HG02610 (cell line): ENCODE data around the gene NR3C1.

ENCODE experiments used
- ATAC-seq: cut with Tn5 transposase; IDR thresholded peaks from one replicate; pipeline ENCODE4 v1.9.1; 2021; ENCODE audit warnings: mild to moderate bottlenecking, moderate library complexity; ENCODE audit not compliant: unreplicated experiment

Gene NR3C1

DNA sequence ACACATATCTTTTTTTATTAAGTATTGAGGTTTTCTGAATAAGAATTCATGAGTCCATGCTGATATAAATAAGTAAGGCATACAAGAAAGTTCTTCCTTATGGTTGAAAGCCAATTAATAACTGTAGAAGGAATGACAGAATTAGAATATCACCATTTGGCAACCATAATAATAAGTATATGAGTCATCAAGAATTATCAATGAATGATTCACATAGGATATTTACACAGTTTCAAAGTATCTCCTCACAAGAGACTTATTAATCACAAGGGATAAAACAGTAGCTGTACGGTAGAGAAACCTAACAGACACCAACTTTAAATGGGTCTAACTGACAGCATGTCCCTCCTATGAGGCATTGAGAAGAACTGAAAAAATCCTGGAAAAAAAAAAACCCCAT is 161.6 kb downstream of the NR3C1 start:
- ATAC-seq: no peak

- ATAC-seq: no peak
Measured at GRCh38 chr5:143239882-143240518, 163.5 kb downstream of the NR3C1 start.

DNA sequence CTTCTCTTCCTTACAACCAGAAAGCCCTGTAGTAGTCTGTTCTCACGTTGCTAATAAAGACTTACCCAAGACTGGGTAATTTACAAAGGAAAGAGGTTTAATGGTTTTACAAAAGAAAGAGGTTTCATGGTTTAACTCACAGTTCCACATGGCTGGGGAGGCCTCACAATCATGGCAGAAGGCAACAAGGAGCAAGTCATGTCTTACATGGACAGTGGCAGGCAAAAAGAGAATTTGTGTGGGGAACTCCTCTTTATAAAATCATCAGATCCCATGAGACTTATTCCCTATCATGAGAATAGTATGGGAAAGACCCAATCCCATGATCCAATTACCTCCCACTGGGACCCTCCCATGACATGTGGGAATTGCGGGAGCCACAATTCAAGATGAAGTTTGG is 164.9 kb downstream of the NR3C1 start:
- ATAC-seq: no peak

DNA sequence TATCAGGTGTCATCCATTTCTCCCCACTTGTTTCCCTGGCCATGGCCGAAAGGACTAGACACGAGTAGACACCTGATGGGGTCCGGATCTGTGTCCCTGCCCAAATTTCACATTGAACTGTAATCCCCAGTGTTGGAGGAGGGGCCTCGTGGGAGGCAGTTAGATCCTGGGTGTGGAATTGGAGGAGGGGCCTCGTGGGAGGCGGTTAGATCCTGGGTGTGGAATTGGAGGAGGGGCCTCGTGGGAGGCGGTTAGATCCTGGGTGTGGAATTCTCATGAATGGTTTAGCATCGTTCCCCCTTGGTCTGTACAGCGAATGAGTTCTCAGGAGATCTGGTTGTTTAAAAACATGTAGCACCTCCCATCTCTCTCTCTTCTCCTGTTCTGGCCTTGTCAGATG is 165.8 kb downstream of the NR3C1 start:
- no peak for ATAC-seq

DNA sequence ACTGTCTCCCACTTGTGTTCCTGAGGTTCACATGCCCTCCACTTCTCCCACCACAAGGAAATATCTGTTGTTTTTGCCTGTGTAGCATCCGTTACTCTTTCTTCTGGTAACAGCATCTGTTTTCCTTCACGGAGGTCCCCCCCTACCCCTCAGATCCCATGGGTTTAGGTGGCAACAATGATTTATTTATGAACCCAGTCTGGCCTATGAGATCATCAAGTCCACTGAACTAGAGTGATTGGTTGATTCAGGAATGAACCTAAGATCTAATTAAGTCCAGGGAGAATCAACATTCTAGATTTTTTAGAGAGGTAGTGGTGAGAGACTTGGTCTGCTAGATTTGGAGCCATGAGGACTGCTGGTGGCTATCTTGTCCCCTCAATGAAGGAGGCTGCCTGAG is 166.8 kb downstream of the NR3C1 start:
- no peak for ATAC-seq

- ATAC-seq: no peak
Measured at GRCh38 chr5:143235423-143235822, 168.1 kb downstream of the NR3C1 start.

DNA sequence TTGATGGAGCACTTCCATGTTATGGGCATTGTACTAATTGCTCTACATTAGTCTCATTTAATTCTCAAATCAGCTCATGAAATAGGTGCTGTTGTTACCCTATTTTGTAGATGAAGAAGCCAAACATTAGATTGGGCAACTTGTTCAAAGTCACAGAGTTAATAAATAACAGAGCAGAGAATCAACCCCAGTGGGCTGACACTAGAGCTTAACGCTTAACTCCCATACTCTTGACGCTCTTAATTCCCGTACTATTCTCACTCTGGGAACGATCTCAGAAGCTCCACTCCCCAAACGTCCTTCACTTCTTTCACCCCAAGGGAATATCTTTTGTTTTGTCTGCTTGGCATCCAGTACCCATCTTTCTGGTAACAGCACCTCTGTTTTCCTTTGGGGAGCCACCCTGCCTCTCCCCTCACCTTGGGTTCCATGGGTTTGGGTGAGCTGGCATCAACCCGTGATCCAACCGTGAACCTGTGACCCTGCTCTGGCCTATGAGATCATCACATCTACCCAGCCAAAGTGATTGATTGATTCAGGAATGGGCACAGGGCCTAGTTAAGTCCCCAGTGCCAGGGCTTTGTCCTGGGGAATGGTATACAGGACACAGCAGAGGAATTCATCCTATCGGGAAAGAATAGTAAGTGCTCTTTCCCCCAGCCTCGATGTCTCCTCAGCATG is 169.2 kb downstream of the NR3C1 start:
- no peak for ATAC-seq

GRCh38 chr5:143233031-143233430 is 170.5 kb downstream of the NR3C1 start:
- ATAC-seq: no peak

- no peak for ATAC-seq
Measured at GRCh38 chr5:143231973-143232812, 171.3 kb downstream of the NR3C1 start.

GRCh38 chr5:143231416-143231815 is 172.1 kb downstream of the NR3C1 start:
- no peak for ATAC-seq

GRCh38 chr5:143230676-143230996 is 172.8 kb downstream of the NR3C1 start:
- ATAC-seq: no peak

DNA sequence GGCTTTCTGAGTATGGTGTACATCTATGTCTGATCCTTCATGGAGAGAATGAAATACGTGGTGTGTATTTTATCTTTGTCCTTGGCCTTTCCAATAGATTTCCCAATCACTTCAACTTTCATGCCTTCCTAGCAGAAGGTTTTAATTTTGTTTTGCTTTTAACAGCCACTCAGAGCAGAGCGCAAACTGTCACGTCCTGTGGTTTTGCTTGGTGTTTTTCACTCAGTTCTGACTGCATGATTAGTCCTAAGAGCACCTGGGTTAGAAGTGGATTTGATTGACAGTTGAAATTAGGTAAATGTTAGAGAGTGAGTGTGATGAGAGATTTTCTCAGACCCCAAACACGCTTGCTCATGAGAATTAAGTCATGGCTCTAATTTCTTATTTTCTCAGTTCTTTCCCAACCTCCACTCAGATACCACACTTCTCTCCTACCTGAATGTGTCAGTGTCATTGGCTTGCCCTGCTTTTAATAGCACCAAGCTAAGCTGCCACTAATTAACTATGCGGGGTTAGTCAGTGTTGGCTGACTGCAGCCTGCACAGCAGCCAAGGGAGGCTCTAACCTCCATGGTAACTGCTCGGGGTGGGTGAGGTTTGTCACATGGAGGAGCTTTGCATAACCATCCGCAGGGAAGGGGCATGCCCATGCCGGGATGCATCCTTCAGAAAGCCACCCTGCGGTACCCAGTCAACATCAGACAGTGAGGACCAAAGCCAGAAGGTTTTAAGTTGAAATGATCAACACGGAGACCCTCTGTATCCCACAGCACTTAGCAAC is 173.4 kb downstream of the NR3C1 start:
- ATAC-seq: peak; percentile 93

DNA sequence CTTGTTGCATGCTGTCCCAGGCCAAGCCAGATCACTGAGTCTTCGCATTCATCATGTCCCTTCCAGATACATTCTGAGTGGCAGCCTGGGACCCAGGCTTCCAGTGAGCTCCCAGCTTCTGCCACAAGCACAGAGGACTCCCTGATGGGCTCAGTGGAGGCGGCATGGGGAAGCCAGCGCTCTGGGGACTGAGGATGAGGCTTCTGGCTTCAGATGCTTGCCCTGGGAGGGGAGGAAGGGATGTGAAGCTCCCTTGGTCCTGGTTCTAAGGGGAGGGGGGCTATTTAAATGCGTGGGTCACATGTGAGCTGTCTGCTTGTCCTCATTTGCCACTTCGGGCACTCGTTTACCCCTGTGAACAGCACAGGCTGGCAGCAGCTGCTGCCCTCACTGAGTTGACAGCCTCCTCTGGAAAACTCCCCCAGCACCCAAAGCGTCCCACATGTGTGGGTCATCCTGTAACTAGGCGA is 174.0 kb downstream of the NR3C1 start:
- ATAC-seq: peak; percentile 37

- ATAC-seq: no peak
Measured at GRCh38 chr5:143228597-143229293, 174.7 kb downstream of the NR3C1 start.
